Activated CD4-positive, alpha-beta T cell treated with anti-CD3 and anti-CD28 coated beads for 1 hour (primary cell): ENCODE measurements around the gene TSPAN8.
"Not testable (repeated sequence)": the region's sequence is repeated elsewhere in the genome, so short reads cannot be mapped to it uniquely, and the experiment has no call there.

Experiments
- DNase-seq: peaks from one replicate; pipeline ENCODE4 v3.0.0-alpha.2; 2020

TSPAN8 gene

GRCh38 chr12:71125949-71126348 lies 31.9 kb downstream of the TSPAN8 start:
- no peak for DNase-seq

GRCh38 chr12:71125515-71125914 lies 32.3 kb downstream of the TSPAN8 start:
- no peak for DNase-seq

- DNase-seq, result no peak
Observed at GRCh38 chr12:71124835-71125460, 32.9 kb downstream of the TSPAN8 start.

GRCh38 chr12:71113148-71113547 lies 44.7 kb downstream of the TSPAN8 start:
- not testable (repeated sequence) for DNase-seq

- DNase-seq, result no peak
Observed at GRCh38 chr12:71109834-71110233, 48.0 kb downstream of the TSPAN8 start.

- no peak for DNase-seq
Observed at GRCh38 chr12:71108355-71108754, 49.4 kb downstream of the TSPAN8 start.

GRCh38 chr12:71107936-71108335 lies 49.9 kb downstream of the TSPAN8 start:
- DNase-seq, result no peak

GRCh38 chr12:71105956-71106355 lies 51.8 kb downstream of the TSPAN8 start:
- no peak for DNase-seq

- DNase-seq, result no peak
Observed at GRCh38 chr12:71092290-71092689, 65.5 kb downstream of the TSPAN8 start.

- DNase-seq, result no peak
Observed at GRCh38 chr12:71090971-71091370, 66.8 kb downstream of the TSPAN8 start.

GRCh38 chr12:71085575-71085974 lies 72.2 kb downstream of the TSPAN8 start:
- no peak for DNase-seq

GRCh38 chr12:71075743-71076142 lies 82.1 kb downstream of the TSPAN8 start:
- no peak for DNase-seq
